ENCODE data around the gene CSNK2A1. TPM values are rescaled to one million over a fixed set of nuclear protein-coding genes. Genes with fewer than 3 reads are reported as not detected.

The CSNK2A1 gene
- total RNA-seq, 1 donor from 2014 or later = 122 TPM

GRCh38 chr20:571754-572441 lies 28.3 kb upstream of the CSNK2A1 start:
- H3K4me3 ChIP-seq = peak overlapping the region; percentile 50
- peaks cover 86% of the 10 kb centered on the region for H3K4me1 ChIP-seq
- H3K36me3 ChIP-seq = no peaks in the 10 kb centered on the region
- intact Hi-C loops (cut with micrococcal nuclease) = no loop called here
- peak; percentile 89 for DNase-seq
- H3K27ac ChIP-seq (replicated peaks) = peak overlapping the region; percentile 88
- H3K27me3 ChIP-seq (ENCODE audit: low read depth) = no peaks in the 10 kb centered on the region
- TF ChIP-seq CTCF (IDR thresholded peaks at IDR 0.05; ENCODE audit: borderline replicate concordance) = no peak
- H3K9me3 ChIP-seq (replicated peaks) = no peaks in the 10 kb centered on the region

- intact Hi-C loops (cut with micrococcal nuclease) = no loop called here
- Histone ChIP-seq H3K36me3 (no peaks in the 10 kb centered on the region), H3K27me3 (ENCODE audit: low read depth) (no peaks in the 10 kb centered on the region), H3K4me3 (peak overlapping the region; percentile 26), H3K4me1 (peaks cover 63% of the 10 kb centered on the region), H3K27ac (replicated peaks) (peak overlapping the region; percentile 88), H3K9me3 (replicated peaks) (no peaks in the 10 kb centered on the region)
- no peak for TF ChIP-seq CTCF (IDR thresholded peaks at IDR 0.05; ENCODE audit: borderline replicate concordance)
- no peak for DNase-seq
Observed at GRCh38 chr20:568673-569415, 25.3 kb upstream of the CSNK2A1 start.

- intact Hi-C loops (cut with micrococcal nuclease) = no loop called here
- Histone ChIP-seq H3K27me3 (ENCODE audit: low read depth) (no peaks in the 10 kb centered on the region), H3K27ac (replicated peaks) (peak overlapping the region; percentile 88), H3K4me1 (peaks cover 60% of the 10 kb centered on the region), H3K36me3 (no peaks in the 10 kb centered on the region), H3K4me3 (peak overlapping the region; percentile 26), H3K9me3 (replicated peaks) (no peaks in the 10 kb centered on the region)
- peak; percentile 70 for DNase-seq
- TF ChIP-seq CTCF (IDR thresholded peaks at IDR 0.05; ENCODE audit: borderline replicate concordance) = no peak
Observed at GRCh38 chr20:568097-568652, 24.6 kb upstream of the CSNK2A1 start.

GRCh38 chr20:564192-564591 lies 20.6 kb upstream of the CSNK2A1 start:
- no peak for DNase-seq
- intact Hi-C loops (cut with micrococcal nuclease) = loop anchor here (5.0 kb wide), 2 partner anchors 48 to 173 kb away; partner anchors contain the start of gene TCF15
- Histone ChIP-seq H3K27me3 (ENCODE audit: low read depth) (no peaks in the 10 kb centered on the region), H3K4me1 (peaks cover 50% of the 10 kb centered on the region), H3K36me3 (no peaks in the 10 kb centered on the region), H3K27ac (replicated peaks) (no peak overlapping the region), H3K9me3 (replicated peaks) (no peaks in the 10 kb centered on the region), H3K4me3 (no peak overlapping the region)
- no peak for TF ChIP-seq CTCF (IDR thresholded peaks at IDR 0.05; ENCODE audit: borderline replicate concordance)

GRCh38 chr20:563187-563586 lies 19.6 kb upstream of the CSNK2A1 start:
- intact Hi-C loops (cut with micrococcal nuclease) = loop anchor here (5.0 kb wide), 2 partner anchors 49 to 174 kb away; partner anchors contain the start of gene TCF15
- H3K4me3 ChIP-seq = no peak overlapping the region
- no peak overlapping the region for H3K27ac ChIP-seq (replicated peaks)
- no peaks in the 10 kb centered on the region for H3K36me3 ChIP-seq
- no peak for DNase-seq
- H3K27me3 ChIP-seq (ENCODE audit: low read depth) = no peaks in the 10 kb centered on the region
- H3K9me3 ChIP-seq (replicated peaks) = no peaks in the 10 kb centered on the region
- H3K4me1 ChIP-seq = peaks cover 40% of the 10 kb centered on the region
- no peak for TF ChIP-seq CTCF (IDR thresholded peaks at IDR 0.05; ENCODE audit: borderline replicate concordance)
